Measurements from ENCODE around the gene ST3GAL4. TPM values are rescaled to one million over a fixed set of nuclear protein-coding genes. Genes with fewer than 3 reads are reported as not detected.

ST3GAL4 gene
- total RNA-seq, 1 experiment from 2014 or later, result 5.8 TPM

DNA sequence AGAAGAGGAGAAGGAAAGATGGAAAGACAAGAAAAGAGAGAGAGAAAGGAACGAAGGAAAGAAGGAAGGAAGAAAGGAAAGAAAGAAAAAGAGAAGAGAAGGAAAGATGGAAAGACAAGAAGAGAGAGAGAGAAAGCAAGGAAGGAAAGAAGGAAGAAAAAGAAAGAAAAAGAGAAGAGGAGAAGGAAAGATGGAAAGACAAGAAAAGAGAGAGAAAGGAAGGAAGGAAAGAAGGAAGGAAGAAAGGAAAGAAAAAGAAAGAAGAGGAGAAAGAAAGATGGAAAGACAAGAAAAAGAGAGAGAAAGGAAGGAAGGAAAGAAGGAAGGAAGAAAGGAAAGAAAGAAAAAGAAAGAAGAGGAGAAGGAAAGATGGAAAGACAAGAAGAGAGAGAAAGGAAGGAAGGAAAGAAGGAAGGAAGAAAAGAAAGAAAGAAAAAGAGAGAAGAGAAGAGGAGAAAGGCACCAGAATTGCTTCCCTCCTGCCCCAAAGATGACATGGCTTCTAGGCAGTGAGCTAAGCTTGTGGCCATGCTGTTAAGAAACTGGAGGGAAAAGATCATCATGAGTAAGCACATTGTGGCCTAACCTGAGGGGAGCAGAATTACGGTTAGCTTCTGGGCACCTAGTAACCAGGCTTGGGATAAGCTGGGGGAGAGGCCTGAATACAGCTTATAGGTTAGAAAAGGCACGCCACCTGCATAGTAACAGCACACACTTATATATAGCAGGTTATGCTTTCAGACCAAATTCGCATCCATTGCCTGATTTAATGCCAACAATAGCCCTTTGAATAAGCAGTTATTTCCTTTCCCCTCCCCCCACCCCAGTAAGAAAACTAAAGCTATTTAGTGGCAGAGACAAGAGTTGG, 2.3 kb upstream of the ST3GAL4 start:
- DNase-seq, result peak; percentile 65
- no peaks in the 10 kb centered on the region for H3K27me3 ChIP-seq (ENCODE audit: low read length)
- peak overlapping the region; percentile 48; the same call in 1 of the 2 replicates for H3K4me3 ChIP-seq (ENCODE audit: low read length)
- H3K9ac ChIP-seq (ENCODE audit: low read length), result peak overlapping the region; percentile 35
- peak overlapping the region; percentile 63 for H3K27ac ChIP-seq (ENCODE audit: low read length)
- peak overlapping the region; percentile 29 for H3K4me2 ChIP-seq (ENCODE audit: low read depth, low read length, poor library complexity, severe bottlenecking)
- no peak overlapping the region for H2AFZ ChIP-seq (ENCODE audit: low read length)
- H3K9me3 ChIP-seq (ENCODE audit: low read length), result no peaks in the 10 kb centered on the region
- no peaks in the 10 kb centered on the region for H3K9me2 ChIP-seq (replicated peaks; ENCODE audit: insufficient read depth, low read length)
- no peaks in the 10 kb centered on the region for H3K36me3 ChIP-seq (ENCODE audit: insufficient read depth, low read length)
- H3K79me2 ChIP-seq (ENCODE audit: low read length), result peaks cover 25% of the 10 kb centered on the region; the same call in 1 of the 2 replicates
- peaks cover 25% of the 10 kb centered on the region for H3K4me1 ChIP-seq (ENCODE audit: low read length)
- H4K20me1 ChIP-seq (ENCODE audit: insufficient read depth, low read depth, low read length), result no peaks in the 10 kb centered on the region

DNA sequence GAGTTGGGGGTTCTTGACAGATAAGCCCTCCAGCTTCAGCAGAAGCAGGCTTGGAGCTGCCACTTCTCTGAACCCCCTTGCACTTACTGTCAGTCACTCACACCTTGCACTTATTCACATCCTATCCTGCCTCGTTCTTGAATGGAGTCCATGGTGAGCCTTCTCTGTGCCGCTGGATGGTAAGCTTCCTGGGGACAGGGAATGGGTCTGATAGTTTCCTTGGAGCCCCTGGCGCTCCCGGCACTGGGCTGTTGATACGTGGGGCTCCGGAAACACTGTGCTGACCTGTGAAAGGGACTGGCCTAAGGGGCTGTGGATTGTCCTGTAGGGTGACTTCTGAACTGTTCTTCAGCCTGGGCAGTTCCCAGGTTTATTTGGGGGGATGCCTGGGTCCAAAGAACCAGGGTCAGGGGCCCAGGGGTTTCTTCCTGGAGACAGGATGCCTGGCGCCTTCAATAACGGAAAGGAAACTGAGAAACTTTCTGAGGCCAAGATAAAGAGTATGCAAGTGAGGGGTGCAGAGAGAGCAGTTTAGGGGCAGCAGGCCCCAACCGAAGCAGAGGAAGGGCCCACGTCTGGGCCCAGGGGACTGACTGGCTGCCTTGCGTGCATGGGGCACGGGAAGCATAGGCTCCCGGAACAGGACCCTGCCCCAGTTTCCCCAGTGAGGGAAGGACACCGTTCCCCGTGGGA, 709 bp upstream of the ST3GAL4 start:
- peak overlapping the region; percentile 60 for H3K27ac ChIP-seq (ENCODE audit: low read length)
- no peaks in the 10 kb centered on the region for H4K20me1 ChIP-seq (ENCODE audit: insufficient read depth, low read depth, low read length)
- H2AFZ ChIP-seq (ENCODE audit: low read length), result 0 out of 2 replicates have a peak overlapping the region, but pooled peaks have one; percentile 28
- no peaks in the 10 kb centered on the region for H3K9me3 ChIP-seq (ENCODE audit: low read length)
- H3K27me3 ChIP-seq (ENCODE audit: low read length), result no peaks in the 10 kb centered on the region
- H3K9me2 ChIP-seq (replicated peaks; ENCODE audit: insufficient read depth, low read length), result no peaks in the 10 kb centered on the region
- H3K4me2 ChIP-seq (ENCODE audit: low read depth, low read length, poor library complexity, severe bottlenecking), result peak overlapping the region; percentile 81
- peak; percentile 66 for DNase-seq
- no peaks in the 10 kb centered on the region for H3K36me3 ChIP-seq (ENCODE audit: insufficient read depth, low read length)
- peak overlapping the region; percentile 78 for H3K4me3 ChIP-seq (ENCODE audit: low read length)
- peak overlapping the region; percentile 90 for H3K9ac ChIP-seq (ENCODE audit: low read length)
- peaks cover 24% of the 10 kb centered on the region for H3K4me1 ChIP-seq (ENCODE audit: low read length)
- H3K79me2 ChIP-seq (ENCODE audit: low read length), result peaks cover 25% of the 10 kb centered on the region; the same call in 1 of the 2 replicates

DNA sequence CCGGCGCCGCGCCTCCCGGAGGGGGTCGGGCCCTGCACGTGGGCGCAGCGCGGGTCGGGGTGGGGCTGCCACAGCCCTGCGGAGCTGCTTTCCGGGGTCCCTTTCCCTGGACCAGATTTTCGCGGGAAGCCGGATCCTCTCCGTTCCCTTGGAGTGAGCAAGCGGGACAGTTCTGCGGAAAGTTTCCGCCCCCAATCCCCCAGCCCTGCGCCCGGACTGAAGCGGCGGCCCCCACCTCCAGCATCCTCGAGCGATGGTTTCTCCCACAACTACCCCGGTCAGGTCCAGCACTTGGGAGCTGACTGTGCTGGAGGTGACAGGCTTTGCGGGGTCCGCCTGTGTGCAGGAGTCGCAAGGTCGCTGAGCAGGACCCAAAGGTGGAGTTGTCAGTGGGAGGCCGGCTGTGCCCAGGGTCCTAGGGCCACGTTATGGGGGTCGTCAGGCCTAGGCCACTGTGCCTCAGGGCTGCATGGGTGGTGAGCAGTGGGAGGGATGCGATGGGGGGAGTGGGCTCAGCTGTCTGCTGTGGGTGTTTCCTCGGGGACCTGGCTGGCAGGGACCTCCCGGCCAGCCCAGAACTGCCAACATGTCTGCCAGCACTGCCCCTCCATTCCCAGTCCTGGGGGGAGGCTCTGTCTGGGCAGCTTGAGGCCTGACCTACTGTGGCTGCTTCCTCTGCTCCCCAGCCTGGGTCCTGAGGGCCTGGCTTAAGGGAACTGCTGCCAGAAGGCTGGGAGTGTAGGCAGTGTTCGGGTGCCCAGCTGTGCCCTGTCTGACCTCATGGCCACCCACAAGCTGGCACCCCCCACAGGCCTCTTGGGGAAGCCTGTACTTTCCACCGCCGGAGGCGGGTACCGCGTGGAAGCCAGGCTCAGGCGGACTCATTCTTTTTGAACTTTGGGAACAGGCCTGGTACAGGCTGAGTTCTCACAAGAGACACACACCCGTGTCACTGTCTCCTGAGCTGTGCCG, 726 bp downstream of the ST3GAL4 start:
- no peaks in the 10 kb centered on the region for H3K36me3 ChIP-seq (ENCODE audit: insufficient read depth, low read length)
- no peaks in the 10 kb centered on the region for H3K9me3 ChIP-seq (ENCODE audit: low read length)
- no peaks in the 10 kb centered on the region for H4K20me1 ChIP-seq (ENCODE audit: insufficient read depth, low read depth, low read length)
- H2AFZ ChIP-seq (ENCODE audit: low read length), result no peak overlapping the region; the same call in 1 of the 2 replicates
- no peak overlapping the region for H3K27ac ChIP-seq (ENCODE audit: low read length)
- peak overlapping the region; percentile 90 for H3K9ac ChIP-seq (ENCODE audit: low read length)
- no peaks in the 10 kb centered on the region for H3K27me3 ChIP-seq (ENCODE audit: low read length)
- no peaks in the 10 kb centered on the region for H3K9me2 ChIP-seq (replicated peaks; ENCODE audit: insufficient read depth, low read length)
- H3K79me2 ChIP-seq (ENCODE audit: low read length), result peaks cover 19% of the 10 kb centered on the region; the same call in 1 of the 2 replicates
- peak overlapping the region; percentile 62; the same call in 1 of the 2 replicates for H3K4me3 ChIP-seq (ENCODE audit: low read length)
- DNase-seq, result no peak
- peak overlapping the region; percentile 77 for H3K4me2 ChIP-seq (ENCODE audit: low read depth, low read length, poor library complexity, severe bottlenecking)
- peaks cover 24% of the 10 kb centered on the region for H3K4me1 ChIP-seq (ENCODE audit: low read length)

DNA sequence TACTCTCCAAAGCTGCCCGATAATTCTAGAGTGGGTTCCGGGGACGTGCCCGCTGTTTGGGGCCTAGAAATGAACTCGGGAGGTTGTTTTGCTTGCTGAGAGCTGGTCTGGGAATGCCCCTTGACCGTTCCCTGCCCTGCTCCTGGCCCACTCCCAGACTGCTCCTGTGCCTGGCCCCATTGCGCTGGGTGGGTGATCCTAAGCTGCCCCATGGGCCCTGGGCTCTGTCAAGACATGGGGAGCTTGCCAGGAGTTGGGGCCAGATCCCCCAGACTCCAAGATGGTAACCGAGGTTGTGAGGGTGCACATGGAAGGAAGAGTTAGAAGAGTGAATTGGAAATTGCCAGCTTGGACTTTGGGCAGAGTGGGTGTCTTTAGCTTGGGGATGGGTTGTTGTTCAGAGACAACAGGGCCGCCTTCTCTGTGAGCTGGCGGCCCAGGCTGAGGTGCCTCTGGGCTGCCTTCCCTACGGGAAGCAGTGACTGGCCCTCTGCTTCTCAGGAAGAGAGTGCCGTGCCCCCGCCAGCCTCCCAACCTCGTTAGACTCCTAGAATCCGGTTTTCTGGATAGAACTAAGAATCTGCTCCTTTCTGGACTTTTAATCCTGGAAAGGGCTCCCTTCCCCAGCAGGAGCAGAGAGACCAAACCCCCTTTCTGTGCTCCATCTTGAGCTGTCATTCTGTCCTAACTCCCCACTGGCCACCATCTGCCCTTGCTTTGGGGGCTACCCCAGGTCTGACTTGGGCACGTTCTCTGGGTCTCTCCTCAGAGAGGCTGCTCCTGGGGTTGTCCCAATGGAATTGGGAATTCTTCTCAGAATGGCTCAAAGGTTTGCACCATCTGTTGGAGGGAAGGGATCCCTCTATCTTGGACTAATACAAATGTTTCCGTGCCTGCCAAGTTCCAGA, 1.8 kb downstream of the ST3GAL4 start:
- Histone ChIP-seq H3K79me2 (ENCODE audit: low read length) (peaks cover 16% of the 10 kb centered on the region; the same call in 1 of the 2 replicates), H3K9me3 (ENCODE audit: low read length) (no peaks in the 10 kb centered on the region), H3K4me1 (ENCODE audit: low read length) (peaks cover 22% of the 10 kb centered on the region), H3K36me3 (ENCODE audit: insufficient read depth, low read length) (no peaks in the 10 kb centered on the region), H3K27me3 (ENCODE audit: low read length) (no peaks in the 10 kb centered on the region), H3K9ac (ENCODE audit: low read length) (no peak overlapping the region), H3K27ac (ENCODE audit: low read length) (no peak overlapping the region), H3K4me2 (ENCODE audit: low read depth, low read length, poor library complexity, severe bottlenecking) (no peak overlapping the region), H2AFZ (ENCODE audit: low read length) (no peak overlapping the region), H3K9me2 (replicated peaks; ENCODE audit: insufficient read depth, low read length) (no peaks in the 10 kb centered on the region), H4K20me1 (ENCODE audit: insufficient read depth, low read depth, low read length) (no peaks in the 10 kb centered on the region), H3K4me3 (ENCODE audit: low read length) (no peak overlapping the region)
- DNase-seq, result no peak

DNA sequence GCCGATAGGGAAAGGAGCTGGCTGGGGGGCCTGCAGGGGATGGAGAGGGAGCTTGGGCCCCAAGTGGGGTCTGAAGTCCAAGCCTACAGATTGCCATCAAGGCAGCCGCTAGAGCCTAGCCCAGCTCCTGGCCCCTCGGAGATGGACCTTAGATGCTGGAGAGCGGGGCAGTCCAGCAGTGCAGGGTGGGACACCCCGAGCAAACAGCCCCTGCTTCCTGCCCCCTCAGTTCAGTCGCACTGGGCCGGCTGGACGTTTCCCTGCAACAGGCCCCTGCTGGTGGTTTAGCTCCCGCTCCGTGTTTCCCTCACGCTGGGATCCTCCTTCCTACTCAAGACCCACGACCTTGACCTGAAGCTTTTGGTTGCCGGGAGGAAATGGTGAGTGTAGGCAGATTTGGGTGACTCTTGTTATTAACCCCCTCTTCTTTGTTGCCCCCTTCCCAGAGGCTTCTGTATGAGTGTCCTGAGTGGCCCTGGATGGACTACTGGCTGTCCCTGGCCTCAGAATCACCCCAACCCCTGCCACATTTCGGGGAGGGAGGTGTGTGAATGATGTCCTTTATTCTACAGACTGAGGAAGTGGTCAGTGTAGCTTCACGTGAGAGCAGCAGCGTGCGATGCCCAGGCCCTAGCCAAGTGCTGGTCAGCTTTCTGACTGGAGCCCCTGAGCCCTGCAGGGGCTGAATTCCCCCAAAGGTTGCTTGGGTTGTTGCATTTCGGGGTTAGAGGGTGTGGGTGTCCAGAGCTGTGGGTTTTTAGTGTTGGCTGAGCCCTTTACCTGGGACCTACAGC, 2.7 kb downstream of the ST3GAL4 start:
- Histone ChIP-seq H3K36me3 (ENCODE audit: insufficient read depth, low read length) (no peaks in the 10 kb centered on the region), H3K4me1 (ENCODE audit: low read length) (peaks cover 14% of the 10 kb centered on the region), H3K27ac (ENCODE audit: low read length) (no peak overlapping the region), H3K4me3 (ENCODE audit: low read length) (no peak overlapping the region), H3K9ac (ENCODE audit: low read length) (no peak overlapping the region), H3K9me2 (replicated peaks; ENCODE audit: insufficient read depth, low read length) (no peaks in the 10 kb centered on the region), H3K27me3 (ENCODE audit: low read length) (no peaks in the 10 kb centered on the region), H3K4me2 (ENCODE audit: low read depth, low read length, poor library complexity, severe bottlenecking) (no peak overlapping the region), H3K9me3 (ENCODE audit: low read length) (no peaks in the 10 kb centered on the region), H2AFZ (ENCODE audit: low read length) (no peak overlapping the region), H4K20me1 (ENCODE audit: insufficient read depth, low read depth, low read length) (0 out of 2 replicates have a peak, but pooled peaks cover under 1% of the 10 kb centered on the region), H3K79me2 (ENCODE audit: low read length) (peaks cover 10% of the 10 kb centered on the region; the same call in 1 of the 2 replicates)
- DNase-seq, result no peak

DNA sequence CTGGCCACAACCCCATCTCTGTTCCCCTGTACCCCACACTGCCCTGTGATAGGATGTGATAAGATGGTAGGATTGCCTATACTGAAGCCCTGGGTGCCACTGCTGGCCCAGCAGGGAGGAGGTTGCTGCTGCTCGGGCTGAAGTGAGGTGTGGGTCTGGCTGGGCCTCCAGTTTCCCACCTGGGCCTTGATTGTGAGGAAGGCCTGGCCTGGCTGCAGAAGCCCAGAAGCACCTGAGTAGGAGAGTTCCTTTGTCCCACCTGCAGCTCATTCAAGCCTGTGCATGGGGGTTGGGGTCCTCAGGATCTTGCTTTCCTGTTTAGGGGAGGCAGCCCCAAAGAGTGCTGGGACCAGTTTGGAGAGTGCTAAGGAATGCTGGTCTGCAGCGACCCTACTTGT, 3.3 kb downstream of the ST3GAL4 start:
- Histone ChIP-seq H3K79me2 (ENCODE audit: low read length) (peaks cover 8% of the 10 kb centered on the region; the same call in 1 of the 2 replicates), H3K9me3 (ENCODE audit: low read length) (no peaks in the 10 kb centered on the region), H3K27ac (ENCODE audit: low read length) (no peak overlapping the region), H3K36me3 (ENCODE audit: insufficient read depth, low read length) (no peaks in the 10 kb centered on the region), H3K9me2 (replicated peaks; ENCODE audit: insufficient read depth, low read length) (no peaks in the 10 kb centered on the region), H3K4me2 (ENCODE audit: low read depth, low read length, poor library complexity, severe bottlenecking) (no peak overlapping the region), H2AFZ (ENCODE audit: low read length) (no peak overlapping the region), H3K4me3 (ENCODE audit: low read length) (no peak overlapping the region), H4K20me1 (ENCODE audit: insufficient read depth, low read depth, low read length) (0 out of 2 replicates have a peak, but pooled peaks cover 6% of the 10 kb centered on the region), H3K4me1 (ENCODE audit: low read length) (peaks cover 8% of the 10 kb centered on the region), H3K9ac (ENCODE audit: low read length) (no peak overlapping the region), H3K27me3 (ENCODE audit: low read length) (no peaks in the 10 kb centered on the region)
- no peak for DNase-seq

Measured in Karpas-422 (cell line).